HG03108 (cell line): ENCODE measurements around the gene NUP214.
"Not testable (repeated sequence)": the region's sequence is repeated elsewhere in the genome, so short reads cannot be mapped to it uniquely, and the experiment has no call there.

Experiments
- ATAC-seq: cut with Tn5 transposase; IDR thresholded peaks from one replicate; pipeline ENCODE4 v1.9.1; 2021; ENCODE audit warnings: moderate library complexity; ENCODE audit not compliant: unreplicated experiment

Gene NUP214

DNA sequence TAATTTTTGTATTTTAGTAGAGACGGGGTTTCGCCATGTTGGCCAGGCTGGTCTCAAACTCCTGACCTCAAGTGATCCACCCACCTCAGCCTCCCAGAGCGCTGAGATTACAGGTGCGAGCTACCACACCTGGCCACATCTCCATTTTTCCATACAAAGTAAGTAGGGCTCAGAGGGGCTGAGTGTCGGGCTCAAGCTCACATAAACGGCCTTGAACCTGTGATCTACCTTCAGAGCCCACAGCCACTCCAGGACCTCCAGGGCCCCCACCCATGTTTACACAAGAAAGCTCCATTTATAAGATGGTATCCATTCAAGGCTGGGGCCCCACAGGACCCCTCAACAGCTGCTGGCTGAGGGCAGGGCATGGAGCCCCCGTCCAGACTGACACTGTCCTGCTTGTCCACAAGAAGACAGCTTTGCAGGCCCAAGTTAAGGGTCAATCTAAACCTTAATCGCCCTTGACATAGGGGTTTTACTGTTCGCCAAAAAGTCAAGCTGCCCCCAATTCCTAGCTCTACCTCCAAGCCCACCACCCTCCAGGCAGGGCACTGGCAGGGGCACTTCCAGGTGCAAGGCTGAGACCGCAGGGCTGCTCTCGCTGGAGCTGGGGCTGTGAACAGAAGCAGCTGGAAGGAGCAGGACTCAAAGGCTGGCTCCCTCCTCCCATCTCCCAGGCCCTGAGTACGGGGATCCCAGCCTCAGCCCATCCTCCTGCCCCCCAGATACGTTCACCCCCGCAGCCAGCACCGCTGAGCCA is 132.1 kb downstream of the NUP214 start:
- no peak for ATAC-seq

DNA sequence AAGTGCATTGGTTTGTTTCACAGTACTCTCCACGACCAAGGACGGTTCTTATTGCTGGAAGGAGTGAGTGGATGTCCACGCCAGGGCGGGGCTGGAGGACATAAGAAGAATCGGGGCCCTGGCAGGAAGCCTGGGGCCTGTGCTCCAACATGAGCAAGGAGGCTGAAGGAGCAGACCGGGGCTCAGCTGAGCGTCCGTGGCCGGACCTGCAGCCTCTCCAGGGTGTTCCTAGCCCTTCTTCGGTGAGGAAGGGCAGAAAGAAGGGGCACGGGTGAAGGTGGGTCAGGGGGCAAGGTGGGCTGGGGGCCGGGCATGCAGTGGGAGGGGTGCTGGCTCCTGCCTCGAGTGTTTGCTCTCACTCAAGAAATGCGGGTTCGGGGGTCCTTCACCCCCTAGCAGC is 132.8 kb downstream of the NUP214 start:
- no peak for ATAC-seq

DNA sequence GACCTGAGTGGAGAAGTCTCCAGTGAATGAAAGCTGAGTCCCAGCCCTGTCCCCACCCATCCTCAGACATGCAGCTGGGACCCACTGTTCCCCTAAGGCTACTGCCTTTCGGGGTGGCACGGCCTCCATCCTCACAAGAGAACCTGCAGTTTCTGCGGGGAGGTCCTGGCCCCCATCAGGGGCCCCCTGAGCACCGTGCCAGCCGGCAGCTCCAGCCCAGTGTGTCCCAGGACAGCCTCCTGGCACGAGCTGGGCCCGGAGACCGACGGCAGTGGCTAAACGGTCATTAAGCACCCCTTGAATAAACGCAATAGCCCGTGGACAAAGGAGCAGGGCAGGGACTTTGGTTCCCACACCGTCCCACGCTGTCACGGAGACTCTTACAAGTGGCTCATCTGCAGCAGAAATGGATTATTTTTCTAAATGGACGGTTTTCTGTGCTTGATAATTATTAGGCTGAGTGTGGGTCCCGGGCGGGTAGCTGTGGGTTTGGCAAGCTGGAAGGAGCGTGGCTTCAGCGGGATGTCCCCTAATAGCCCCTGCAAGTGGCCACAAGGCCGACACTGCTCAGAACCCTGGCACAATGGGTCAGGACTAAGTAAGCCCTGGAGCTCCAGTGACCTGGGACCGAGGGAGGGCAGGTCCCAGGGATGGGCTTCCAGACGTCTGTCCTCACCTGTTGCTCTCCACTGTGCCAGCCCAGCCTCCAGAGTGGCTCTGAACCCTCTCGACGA is 133.5 kb downstream of the NUP214 start:
- ATAC-seq: no peak

DNA sequence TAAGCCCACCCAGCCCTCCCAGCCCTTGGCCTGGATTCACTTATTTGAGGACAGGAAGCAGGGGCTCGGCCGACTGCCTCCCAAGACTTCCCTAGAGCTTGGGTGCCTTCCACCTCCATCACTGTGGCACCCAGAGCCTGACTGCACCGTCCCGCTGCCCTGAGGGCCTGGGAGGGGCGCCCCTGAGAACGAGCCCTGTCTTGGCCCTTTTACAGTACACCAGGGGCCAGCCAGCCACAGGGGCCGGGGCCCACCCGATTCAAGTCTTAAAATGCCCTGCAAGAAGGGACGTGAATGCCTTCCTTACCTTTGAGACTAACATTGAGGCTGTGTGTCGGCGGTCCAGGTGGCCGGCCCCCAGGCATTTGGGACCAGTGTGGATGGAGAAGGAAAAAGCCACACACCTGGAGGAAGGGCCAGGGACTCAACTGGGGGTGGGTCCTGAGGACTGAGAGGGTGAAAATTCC is 134.1 kb downstream of the NUP214 start:
- ATAC-seq: no peak

DNA sequence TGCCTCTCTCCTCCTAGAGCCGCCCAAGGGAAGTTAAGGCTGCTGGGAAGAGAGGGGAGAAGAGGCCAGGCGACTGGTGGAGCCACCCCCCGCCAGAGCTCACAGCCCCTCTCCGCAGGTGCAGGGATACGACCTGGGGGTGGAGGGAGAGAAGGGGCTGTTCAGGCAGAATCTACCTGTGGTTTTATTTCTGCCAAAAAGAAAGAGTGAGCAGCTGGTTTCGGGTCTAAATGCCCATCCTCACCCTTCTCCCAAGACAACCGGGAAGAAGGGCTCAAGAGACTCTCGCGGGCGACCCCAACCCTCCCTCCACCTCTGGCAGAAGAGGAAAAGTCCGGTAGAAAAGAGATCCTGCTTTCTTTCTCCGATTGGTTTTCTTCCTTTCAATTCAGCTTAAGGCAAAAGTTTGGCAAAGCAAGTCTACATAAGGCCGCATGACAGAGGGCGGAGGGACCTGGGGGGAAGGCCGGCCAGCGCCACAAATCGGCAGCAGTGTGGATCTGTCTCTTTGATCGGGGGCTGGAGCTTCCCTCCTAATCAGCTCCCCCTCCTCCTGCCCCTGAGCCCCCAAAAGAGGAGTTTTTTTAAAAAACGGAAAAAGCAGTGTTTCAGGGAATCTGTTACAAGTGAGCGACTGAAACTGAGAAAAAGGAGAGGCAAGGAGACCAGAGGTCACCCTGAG is 134.7 kb downstream of the NUP214 start:
- no peak for ATAC-seq

DNA sequence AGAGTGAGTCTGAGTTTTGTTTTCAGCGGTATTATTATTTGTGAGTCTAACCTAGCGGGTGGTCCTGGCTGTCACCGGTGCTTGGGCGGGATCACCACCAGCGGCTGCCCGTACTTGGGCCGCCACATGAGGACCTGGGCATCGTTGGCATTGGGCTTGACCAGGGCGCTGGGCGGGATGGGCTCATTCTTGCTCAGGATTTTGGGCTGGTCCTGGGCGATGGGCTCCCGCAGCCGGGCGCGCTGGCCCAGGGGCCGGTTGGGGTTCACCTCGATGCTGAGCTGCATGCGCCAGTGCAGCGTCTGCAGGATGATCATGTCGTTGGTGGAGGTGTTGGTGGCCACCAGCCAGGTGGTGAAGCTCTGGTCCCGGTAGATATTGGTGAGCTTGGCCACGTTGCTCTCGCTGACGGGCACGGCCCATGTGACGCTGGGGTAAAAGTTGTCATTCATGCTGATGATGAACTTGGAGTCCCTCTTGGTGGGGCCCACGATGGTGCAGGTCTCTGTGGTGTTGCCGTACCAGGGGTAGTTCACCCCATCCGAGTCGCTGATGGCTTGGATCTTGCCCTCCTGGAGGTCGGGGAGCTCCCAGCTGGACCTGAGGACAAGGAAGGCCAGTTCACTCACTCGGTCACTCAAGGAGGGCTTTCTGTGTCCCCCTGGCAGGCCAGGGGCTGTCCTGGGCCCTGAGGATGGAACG is 135.5 kb downstream of the NUP214 start:
- no peak for ATAC-seq

DNA sequence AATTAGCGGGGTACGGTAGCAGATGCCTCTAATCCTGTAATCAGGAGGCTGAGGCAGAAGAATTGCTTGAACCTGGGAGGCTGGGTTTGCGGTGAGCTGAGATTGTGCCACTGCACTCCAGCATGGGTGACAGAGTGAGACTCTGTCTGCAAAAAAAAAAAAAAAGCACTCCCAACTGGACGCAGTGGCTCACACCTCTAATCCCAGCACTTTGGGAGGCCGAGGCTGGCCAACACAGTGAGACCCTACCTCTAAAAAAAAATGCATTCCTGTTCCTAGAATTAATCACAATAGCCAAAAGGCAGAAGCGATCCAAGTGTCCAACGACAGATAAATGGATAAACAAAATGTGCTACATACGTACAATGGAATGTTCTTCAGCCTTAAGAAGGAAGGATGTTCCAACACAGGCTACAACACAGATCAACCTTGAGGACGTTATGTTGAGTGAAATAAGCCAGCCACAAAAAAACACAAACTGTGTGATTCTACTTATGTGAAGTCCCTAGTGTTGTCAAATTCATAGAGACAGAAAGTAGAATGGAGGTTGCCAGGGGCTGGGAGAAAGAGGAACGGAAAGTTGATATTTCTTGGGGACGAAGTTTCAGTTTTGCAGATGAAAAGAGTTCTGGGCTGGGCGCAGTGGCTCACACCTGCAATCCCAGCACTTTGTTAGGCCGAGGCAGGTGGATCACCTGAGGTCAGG is 137.1 kb downstream of the NUP214 start:
- no peak for ATAC-seq

DNA sequence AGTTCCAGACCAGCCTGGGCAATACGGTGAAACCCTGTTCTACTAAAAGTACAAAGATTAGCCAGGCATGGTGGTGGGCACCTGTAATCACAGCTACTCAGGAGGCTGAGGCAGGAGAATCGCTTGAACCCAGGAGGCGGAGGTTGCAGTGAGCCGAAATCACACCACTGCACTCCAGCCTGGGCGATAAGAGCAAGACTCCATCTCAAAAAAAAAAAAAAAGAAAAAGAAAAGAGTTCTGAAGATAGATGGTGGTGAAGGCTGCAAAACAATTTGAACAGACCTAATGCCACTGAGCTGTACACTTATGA is 137.6 kb downstream of the NUP214 start:
- not testable (repeated sequence) for ATAC-seq

DNA sequence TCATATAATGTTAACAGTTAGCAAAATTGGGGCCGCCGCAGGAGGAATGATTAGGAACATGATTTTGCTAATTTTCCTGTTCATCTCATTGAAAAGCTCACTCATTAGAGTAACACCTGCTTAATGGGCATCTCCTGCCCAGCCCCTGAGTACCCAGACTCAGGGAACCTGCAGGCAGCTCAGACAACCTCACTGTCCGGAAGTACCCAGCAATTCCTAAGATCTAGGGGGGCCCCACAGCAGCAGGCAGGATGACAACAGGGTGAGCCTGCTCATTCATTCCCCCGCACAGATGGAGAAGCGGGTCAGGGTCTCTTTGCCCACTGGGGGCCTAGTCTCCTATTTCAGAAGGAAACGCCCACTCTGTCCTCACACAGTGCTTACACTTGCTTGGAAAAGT is 138.3 kb downstream of the NUP214 start:
- no peak for ATAC-seq

DNA sequence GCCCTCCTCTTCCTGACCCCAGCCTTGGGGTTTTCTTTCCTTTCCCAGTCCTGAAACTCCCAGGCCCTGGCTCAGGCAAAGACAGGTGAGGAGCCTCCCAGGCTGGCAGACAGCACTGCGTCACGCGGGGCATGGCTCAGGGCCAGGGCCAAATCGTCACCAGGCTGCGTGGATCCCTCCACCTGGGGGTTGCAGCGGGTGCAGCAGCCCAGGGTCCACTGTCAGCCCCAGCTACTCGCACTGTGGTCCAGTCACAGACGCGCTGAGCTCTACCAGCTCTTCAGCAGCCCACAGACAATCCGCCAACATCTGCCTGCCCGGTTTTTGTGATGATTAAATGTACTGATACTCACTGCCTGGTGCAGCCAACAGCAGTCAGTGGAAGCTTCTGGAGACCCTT is 138.8 kb downstream of the NUP214 start:
- no peak for ATAC-seq

DNA sequence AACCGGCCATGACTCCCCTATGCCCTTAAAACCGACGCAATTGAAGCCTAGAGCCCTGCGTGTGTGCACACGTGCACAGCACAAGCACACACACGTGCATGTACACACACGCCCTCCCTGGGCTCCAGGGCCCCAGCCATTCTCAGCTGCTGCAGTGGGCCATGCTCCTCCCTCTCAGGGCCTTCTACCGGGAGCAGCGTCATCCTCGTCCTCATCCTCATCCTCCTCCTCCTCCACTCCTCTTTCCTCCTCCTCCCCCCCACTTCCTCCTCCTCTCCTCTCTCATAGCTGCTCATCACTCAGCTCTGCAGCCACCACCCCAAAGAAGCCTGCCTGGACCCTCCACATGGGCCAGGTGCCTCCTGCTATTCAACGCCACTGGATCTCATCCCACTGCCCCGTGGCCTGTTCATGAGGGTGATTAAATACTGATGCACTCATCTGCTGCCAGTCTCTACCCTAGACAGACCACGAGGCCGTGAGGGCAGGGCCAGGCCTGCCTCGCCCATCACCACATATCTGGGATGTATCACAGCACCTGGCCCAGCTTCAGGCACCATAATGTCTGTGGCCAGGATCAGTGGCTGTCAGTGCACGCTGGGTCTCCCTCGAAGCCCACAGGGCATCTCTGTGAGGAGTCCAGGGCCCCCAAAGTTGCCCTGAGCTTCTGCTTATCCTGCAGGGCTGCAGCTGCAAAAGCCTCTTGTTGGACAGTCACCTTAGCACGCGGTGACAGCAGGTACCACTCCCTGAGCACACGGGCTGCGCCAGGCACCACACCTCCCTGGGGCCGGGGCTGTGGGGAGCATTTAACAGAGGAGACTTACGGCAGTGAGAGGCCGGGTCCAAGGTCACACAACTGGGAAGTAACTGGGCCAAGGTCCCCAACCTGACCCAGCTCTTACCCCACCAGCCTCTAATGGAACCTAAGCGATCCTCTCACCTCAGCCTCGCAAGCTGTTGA is 141.2 kb downstream of the NUP214 start:
- no peak for ATAC-seq

DNA sequence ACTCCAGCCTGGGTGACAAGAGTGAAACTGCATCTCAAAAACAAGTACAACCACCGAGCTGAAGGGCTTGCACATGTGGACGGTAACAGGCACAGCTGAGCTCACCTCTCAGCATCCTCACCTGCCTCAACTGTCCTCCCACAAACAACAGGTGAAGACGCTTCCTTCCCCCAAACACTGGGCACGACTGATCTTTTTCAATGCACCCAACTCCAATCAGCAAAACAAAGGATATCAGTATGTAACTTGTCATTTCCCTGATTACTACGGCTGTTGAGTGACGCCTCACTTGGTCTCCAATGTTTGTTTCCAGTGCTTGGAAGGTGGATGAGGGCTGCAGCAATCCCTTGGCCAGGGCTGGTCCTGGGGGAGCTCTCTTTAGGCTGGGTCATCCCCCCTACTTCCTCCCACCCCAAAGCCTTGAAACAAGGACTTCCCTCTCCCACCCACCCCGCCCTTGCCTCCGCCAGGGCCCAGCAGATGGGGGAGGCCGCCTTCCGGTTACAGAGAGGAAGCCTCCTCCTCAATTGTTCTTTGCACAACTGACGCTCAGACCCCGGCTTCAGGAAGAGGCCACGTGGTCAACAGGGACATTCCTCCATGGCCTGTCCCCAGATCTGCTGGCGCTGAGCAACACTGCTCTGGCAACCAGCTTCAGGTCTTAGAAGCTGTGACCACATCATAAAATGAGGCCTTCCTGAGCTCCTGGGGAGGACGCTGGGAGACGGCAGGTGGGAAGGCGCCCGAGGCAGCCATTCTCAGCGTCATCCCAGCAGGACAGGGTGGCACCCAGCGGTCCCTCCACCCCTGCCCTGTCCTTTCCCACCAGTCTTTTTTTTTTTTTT is 145.0 kb downstream of the NUP214 start:
- ATAC-seq: no peak

DNA sequence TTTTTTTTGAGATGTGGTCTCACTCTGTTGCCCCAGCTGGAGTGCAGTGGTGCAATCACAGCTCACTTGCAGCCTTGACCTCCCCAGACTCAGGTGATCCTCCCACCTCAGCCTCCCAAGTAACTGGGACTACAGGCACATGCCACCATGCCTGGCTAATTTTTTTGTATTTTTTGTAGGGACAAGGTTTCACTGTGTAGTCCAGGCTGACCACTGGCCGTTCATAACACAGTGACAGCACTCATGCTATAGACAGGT is 145.6 kb downstream of the NUP214 start:
- not testable (repeated sequence) for ATAC-seq

DNA sequence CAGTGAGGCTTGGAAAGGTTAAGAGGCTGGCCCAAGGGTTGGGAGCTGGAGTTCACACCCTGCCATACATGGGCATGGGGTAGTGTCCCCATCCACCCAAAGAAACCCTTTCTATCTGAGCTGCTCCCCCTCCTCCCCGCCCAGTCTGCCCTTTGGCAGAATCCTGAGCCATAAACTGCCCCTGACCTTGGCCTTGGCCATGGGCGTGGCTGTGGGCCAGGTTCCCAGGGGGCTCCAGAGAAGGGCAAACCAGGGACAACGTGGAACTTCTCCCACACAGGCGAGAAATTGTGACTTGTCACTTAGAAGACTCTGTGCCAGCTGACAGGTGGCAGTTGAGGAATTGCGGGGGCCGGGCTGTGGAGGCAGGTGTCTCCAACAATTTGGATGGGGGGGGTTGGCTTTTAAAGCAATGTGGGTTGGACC is 146.1 kb downstream of the NUP214 start:
- no peak for ATAC-seq

DNA sequence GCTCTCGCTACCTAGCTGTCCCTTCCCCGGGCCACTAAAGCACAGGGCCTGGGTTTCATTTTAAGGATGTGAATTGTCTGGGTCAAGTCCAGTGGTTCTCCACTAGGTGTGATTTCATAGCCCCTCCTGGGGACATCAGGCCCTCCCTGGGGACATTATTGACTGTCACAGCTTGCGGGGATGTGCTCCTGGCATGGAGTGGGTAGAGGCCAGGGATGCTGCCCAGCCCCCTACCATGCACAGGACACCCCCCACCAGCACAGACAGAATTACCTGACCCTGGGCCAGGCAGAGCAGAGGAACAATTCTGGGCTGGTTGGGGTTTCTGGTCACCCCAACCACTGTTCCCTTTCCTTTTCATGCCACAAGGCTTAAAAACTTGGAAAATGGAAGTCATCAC is 146.8 kb downstream of the NUP214 start:
- ATAC-seq: no peak

DNA sequence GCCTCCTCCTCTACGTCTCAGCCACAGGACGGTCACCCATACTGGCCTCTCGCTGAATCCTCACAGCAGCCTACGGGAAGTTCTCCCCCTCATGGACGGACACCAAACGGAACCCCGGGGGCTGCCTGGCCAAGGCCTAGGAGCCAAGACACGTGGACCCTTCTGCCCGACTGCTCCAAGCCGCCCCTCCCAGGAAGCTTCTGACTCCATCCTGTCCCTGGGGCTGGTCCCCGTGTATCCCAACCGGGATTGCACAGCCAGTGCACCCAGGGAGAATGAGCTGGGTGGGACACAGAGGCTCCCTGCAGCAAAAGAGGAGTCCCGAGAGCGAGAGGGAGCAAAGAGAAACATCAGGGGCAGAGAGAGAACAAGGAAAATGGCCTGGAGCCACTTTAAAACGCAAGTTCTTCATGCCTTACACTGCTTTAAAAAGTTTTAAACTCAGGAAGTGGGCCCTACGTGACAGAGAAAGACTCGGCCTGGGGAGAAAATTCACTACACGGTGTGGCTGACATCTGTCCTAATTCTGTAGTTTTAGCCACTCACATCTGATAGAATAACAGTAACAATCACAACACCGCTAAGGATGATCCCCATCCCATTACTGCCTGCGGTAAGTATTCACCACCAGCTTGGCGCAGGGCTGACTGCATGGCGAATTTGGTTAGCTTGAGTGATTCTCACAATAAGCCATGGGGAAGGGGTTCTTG is 147.9 kb downstream of the NUP214 start:
- ATAC-seq: no peak

DNA sequence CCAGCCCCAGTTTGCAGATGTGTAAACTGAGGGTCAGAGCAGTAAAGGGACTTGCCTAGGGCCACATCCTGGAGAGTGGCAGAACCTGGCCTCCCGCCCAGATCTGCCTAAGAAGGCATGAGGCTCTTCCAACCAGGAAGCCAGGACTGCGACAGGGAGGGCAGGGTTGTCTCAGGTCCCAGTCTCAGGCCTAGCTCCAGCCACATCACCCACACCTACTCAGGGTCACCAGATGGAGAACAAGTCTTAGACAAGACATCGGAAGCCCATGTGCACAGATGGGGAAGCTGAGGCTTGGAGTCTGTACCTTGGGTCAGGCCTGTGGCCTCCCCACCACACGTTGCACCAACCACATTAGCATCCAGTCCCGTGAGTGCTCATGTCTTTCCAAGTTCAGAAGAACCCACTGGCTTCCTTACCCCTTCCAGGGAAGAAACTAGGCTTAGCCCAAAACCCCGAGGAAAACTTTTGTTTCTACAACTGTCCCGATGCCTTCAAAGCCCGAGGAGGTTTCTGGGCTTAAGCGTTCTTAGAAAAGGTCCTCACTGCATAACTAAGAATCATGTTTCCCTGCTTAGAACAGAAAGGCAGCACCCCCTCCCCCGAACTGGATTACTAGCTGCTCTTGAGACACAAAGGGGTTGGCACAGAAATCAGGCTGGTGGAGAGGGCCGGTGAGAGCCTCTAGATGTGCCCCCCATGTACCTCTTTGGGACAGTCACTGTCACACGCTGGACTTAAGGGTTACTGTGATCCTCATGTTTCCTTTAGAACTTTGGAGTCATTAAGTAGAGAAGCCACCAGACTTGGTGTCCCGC is 148.7 kb downstream of the NUP214 start:
- ATAC-seq: no peak
